Pancreas (tissue), 10 donors: Measurements from ENCODE around the gene RNF125. TPM values are rescaled to one million over a fixed set of nuclear protein-coding genes. Genes with fewer than 3 reads are reported as not detected.
"Not testable (repeated sequence)": the region's sequence is repeated elsewhere in the genome, so short reads cannot be mapped to it uniquely, and the experiment has no call there.

ENCODE experiments used
- ATAC-seq, 4 donors: fragments of 200-7000 bp; cut with Tn5 transposase; one replicate each; pipeline versions ENCODE4 v1.8.0 to v1.9.1; 2020; ENCODE audit warnings: mild to moderate bottlenecking in 4 of 4, moderate library complexity in 4 of 4
- DNase-seq, 6 donors: peaks; one replicate each; pipeline ENCODE4 v3.0.0-alpha.2; 2020
- FAIRE-seq: peaks from 2 replicates; lab custom pipeline; 2012; peaks lifted over from hg19 to GRCh38; lab: Jason Lieb, UNC
- H3K27ac ChIP-seq, 4 donors: fragments of 200-600 bp; sonication (generic); 1 replicate in 3 of 4; 2 replicates in 1 of 4; pipeline versions ENCODE4 v1.5.0 to v1.8.0; 2020
- H3K27me3 ChIP-seq, 4 donors: fragments of 200-600 bp; one replicate each; pipeline ENCODE4 v1.8.0; 2021
- H3K36me3 ChIP-seq, 3 donors: fragments of 200-600 bp; sonication (generic) in 1 of 3; one replicate each; pipeline versions ENCODE4 v1.5.0 to v1.8.0; 2020 to 2021
- H3K4me1 ChIP-seq, 3 donors: fragments of 200-600 bp; one replicate each; pipeline ENCODE4 v1.8.0; 2021
- H3K4me3 ChIP-seq, 4 donors: fragments of 200-600 bp; sonication (generic) in 2 of 4; one replicate each; pipeline versions ENCODE4 v1.5.0 to v1.8.0; 2020 to 2021
- H3K9me3 ChIP-seq, 4 donors: fragments of 200-600 bp; one replicate each; pipeline ENCODE4 v1.8.0; 2021
- CTCF ChIP-seq, 4 donors: fragments of 200-600 bp; sonication (generic) in 3 of 4; IDR thresholded peaks; one replicate each; pipeline versions ENCODE4 v1.5.0 to v1.8.0; 2021; ENCODE audit warnings: antibody characterized with exemption in 4 of 4
- WGBS, 2 donors: extraction: QIAGEN DNeasy Blood & Tissue Kit; methylation state at CpG; one replicate each; pipeline ENCODE4 v1.1.7; 2013; 5-methylcytosine and 5-hydroxymethylcytosine counted together
- intact Hi-C, 3 donors: fragments of 100-400 bp; cut with DNase I; formaldehyde crosslinking; loops; one replicate each; pipeline versions ENCODE4 v1.11.1 to v1.14.2; 2022
- polyA plus RNA-seq, 2 donors: library from polyadenylated mRNA; stranded (reverse); fragments of 200-250 nt; gene quantifications; one replicate each; pipeline ENCODE4 v1.2.3, GENCODE V29; 2013
- total RNA-seq, 6 donors: library from RNA; stranded (reverse); fragmentation: NEBNext Ultra II Directional in 4 of 6; extraction: Animal tissue kit (Norgen Biotek cat#: 25700) in 4 of 6; gene quantifications; one replicate each; pipeline versions ENCODE4 v1.2.1 to v1.2.4, GENCODE V29; 2021 to 2023
- donor health status: healthy with polysubstance abuse.
- donor health status: DM: no; HTN: no; CAD: no; lungs with moderate emphysema.
- donor health status: DM: no; HTN: no; CAD: no.
- donor health status: control.
- donor health status: control.
- donor health status: Bipolar disorder and iron deficiency.
- donor health status: DM: yes; HTN: yes; CAD: no.
- donor health status: DM: no; HTN: no; CAD: no.
- donor health status: DM: no; HTN: no; CAD: no.
- donor health status: DM: yes; HTN: yes; CAD: no.

The RNF125 gene
- total and polyA plus RNA-seq, 8 donors: 0.92 to 3.5 (median 2.1) TPM

- Histone ChIP-seq H3K9me3 (no peaks in the 10 kb centered on the region), H3K4me1 (no peaks in the 10 kb centered on the region), H3K27ac (no peak overlapping the region), H3K27me3 (no peaks in the 10 kb centered on the region), H3K36me3 (no peaks in the 10 kb centered on the region), H3K4me3 (no peak overlapping the region)
- intact Hi-C loops: no loop called here
- no peak for TF ChIP-seq CTCF (IDR thresholded peaks at IDR 0.05)
- 91 to 92% methylated on average over 5 of the region's 5 CpGs for WGBS, 2 donors
- no peak for DNase-seq
- ATAC-seq: no peak
- FAIRE-seq: no peak
Observed at GRCh38 chr18:32010124-32010721, 8.4 kb upstream of the RNF125 start.

GRCh38 chr18:32011193-32011592, 7.4 kb upstream of the RNF125 start:
- Histone ChIP-seq H3K4me3 (no peak overlapping the region), H3K27me3 (no peaks in the 10 kb centered on the region), H3K4me1 (no peaks in the 10 kb centered on the region), H3K27ac (no peak overlapping the region), H3K36me3 (no peaks in the 10 kb centered on the region), H3K9me3 (no peaks in the 10 kb centered on the region)
- ATAC-seq (no peak), FAIRE-seq (no peak), DNase-seq (no peak)
- no peak for TF ChIP-seq CTCF (IDR thresholded peaks at IDR 0.05)
- 92 to 94% methylated on average over 3 of the region's 3 CpGs for WGBS, 2 donors
- intact Hi-C loops: no loop called here

- Histone ChIP-seq H3K36me3 (no peaks in the 10 kb centered on the region), H3K4me3 (peak overlapping the region; percentile 34 to 72 (median 46)), H3K4me1 (peaks cover 12 to 16% (median 13%) of the 10 kb centered on the region in 3 donors), H3K27me3 (no peaks in the 10 kb centered on the region), H3K27ac (peak overlapping the region; percentile 55 to 81 (median 70)), H3K9me3 (no peaks in the 10 kb centered on the region)
- FAIRE-seq (no peak), ATAC-seq (peak; percentile 55 to 73 (median 66)), DNase-seq (peak; percentile 29 to 74 (median 54))
- no peak for TF ChIP-seq CTCF (IDR thresholded peaks at IDR 0.05)
- WGBS, 2 donors: 1% methylated on average over 31 of the region's 31 CpGs
- intact Hi-C loops: no loop called here
Observed at GRCh38 chr18:32019251-32019948, 775 bp downstream of the RNF125 start.

- H3K9me3 ChIP-seq, H3K36me3 ChIP-seq, intact Hi-C loops, H3K27me3 ChIP-seq, FAIRE-seq: not testable (repeated sequence)
- peak overlapping the region in 3 of 4 donors; percentile 34 to 72 (median 51) for H3K4me3 ChIP-seq
- ATAC-seq: peak; percentile 19 to 43 (median 27)
- H3K27ac ChIP-seq: peak overlapping the region in 2 of 4 donors; percentile 78 to 81
- peaks cover 12 to 16% (median 13%) of the 10 kb centered on the region in 3 donors for H3K4me1 ChIP-seq
- 34 to 37% methylated on average over 14 of the region's 14 CpGs for WGBS, 2 donors
- DNase-seq: peak in 3 of 6 donors; percentile 12 to 35 (median 21)
Observed at GRCh38 chr18:32019949-32020625, 1.5 kb downstream of the RNF125 start.

- intact Hi-C loops: no loop called here
- no peak for ATAC-seq
- no peaks in the 10 kb centered on the region for H3K36me3 ChIP-seq
- peaks cover 12 to 16% (median 13%) of the 10 kb centered on the region in 3 donors for H3K4me1 ChIP-seq
- WGBS, 2 donors: 59 to 68% methylated on average over 2 of the region's 2 CpGs
- no peak overlapping the region for H3K4me3 ChIP-seq
- no peak for TF ChIP-seq CTCF (IDR thresholded peaks at IDR 0.05)
- no peaks in the 10 kb centered on the region for H3K27me3 ChIP-seq
- no peak for FAIRE-seq
- no peak overlapping the region for H3K27ac ChIP-seq
- DNase-seq: no peak
- no peaks in the 10 kb centered on the region for H3K9me3 ChIP-seq
Observed at GRCh38 chr18:32021756-32022564, 3.3 kb downstream of the RNF125 start.
